H9 (cell line): Measurements from ENCODE around the gene BCAS1. TPM values are rescaled to one million over a fixed set of nuclear protein-coding genes. Genes with fewer than 3 reads are reported as not detected.

Experiments used
- DNase-seq: peaks from one replicate; pipeline ENCODE4 v3.0.0-alpha.2; 2017
- H2AFZ ChIP-seq: one replicate; pipeline ENCODE4 v1.6.1; 2013; ENCODE audit warnings: mild to moderate bottlenecking, low read length, control low read depth, moderate library complexity
- H2AK5ac ChIP-seq: 2 replicates; pipeline ENCODE4 v1.6.1; 2013; ENCODE audit warnings: low read length, control low read depth, mixed read lengths; ENCODE audit not compliant: insufficient read length
- H2BK120ac ChIP-seq: one replicate; pipeline ENCODE4 v1.6.1; 2013; ENCODE audit warnings: low read depth, mild to moderate bottlenecking, low read length, control low read depth, inconsistent platforms; ENCODE audit not compliant: poor library complexity, severe bottlenecking
- H2BK12ac ChIP-seq: 2 replicates; pipeline ENCODE4 v1.6.1; 2013; ENCODE audit warnings: low read length, control low read depth, mixed read lengths, low read depth; ENCODE audit not compliant: insufficient read length
- H2BK15ac ChIP-seq: 2 replicates; pipeline ENCODE4 v1.6.1; 2013; ENCODE audit warnings: low read depth, low read length, control low read depth
- H2BK20ac ChIP-seq: one replicate; pipeline ENCODE4 v1.6.1; 2013; ENCODE audit warnings: low read depth, mild to moderate bottlenecking, low read length, control low read depth, inconsistent platforms; ENCODE audit not compliant: poor library complexity, severe bottlenecking
- H2BK5ac ChIP-seq: 2 replicates; pipeline ENCODE4 v1.6.1; 2013; ENCODE audit warnings: low read length, control low read depth, mixed read lengths; ENCODE audit not compliant: insufficient read length
- H3K14ac ChIP-seq: 2 replicates; pipeline ENCODE4 v1.6.1; 2013; ENCODE audit warnings: low read length, control low read depth; ENCODE audit not compliant: insufficient read depth
- H3K18ac ChIP-seq: 2 replicates; pipeline ENCODE4 v1.6.1; 2013; ENCODE audit warnings: low read depth, mild to moderate bottlenecking, mixed read lengths, low read length, control low read depth; ENCODE audit not compliant: insufficient read length
- H3K23ac ChIP-seq: 2 replicates; pipeline ENCODE4 v1.6.1; 2013; ENCODE audit warnings: low read length, control low read depth, mixed read lengths, low read depth; ENCODE audit not compliant: insufficient read length
- H3K23me2 ChIP-seq: 2 replicates; pipeline ENCODE4 v1.6.1; 2013; ENCODE audit warnings: low read depth, mild to moderate bottlenecking, mixed read lengths, low read length, control low read depth; ENCODE audit not compliant: insufficient read length, poor library complexity, severe bottlenecking
- H3K27ac ChIP-seq: 2 replicates; pipeline ENCODE4 v1.5.1; 2013; ENCODE audit warnings: low read length, control low read depth, mixed read lengths, low read depth; ENCODE audit not compliant: insufficient read length
- H3K27me3 ChIP-seq: 2 replicates; pipeline ENCODE4 v1.6.1; 2013; ENCODE audit warnings: low read length, control low read depth, inconsistent platforms; ENCODE audit not compliant: insufficient read depth
- H3K4ac ChIP-seq: 2 replicates; pipeline ENCODE4 v1.6.1; 2013; ENCODE audit warnings: low read depth, mild to moderate bottlenecking, control low read depth, inconsistent platforms, low read length, moderate library complexity
- H3K4me1 ChIP-seq: 2 replicates; pipeline ENCODE4 v1.6.1; 2013; ENCODE audit warnings: low read length, control low read depth, inconsistent platforms; ENCODE audit not compliant: insufficient read depth
- H3K4me2 ChIP-seq: 2 replicates; pipeline ENCODE4 v1.6.1; 2013; ENCODE audit warnings: low read length, control low read depth, mixed read lengths; ENCODE audit not compliant: insufficient read length, insufficient read depth
- H3K56ac ChIP-seq: 2 replicates; pipeline ENCODE4 v1.6.1; 2013; ENCODE audit warnings: low read depth, mild to moderate bottlenecking, mixed read lengths, low read length, control low read depth; ENCODE audit not compliant: insufficient read length
- H3K79me1 ChIP-seq: 2 replicates; pipeline ENCODE4 v1.6.1; 2013; ENCODE audit warnings: low read depth, mild to moderate bottlenecking, moderate library complexity, low read length, control low read depth, inconsistent platforms; ENCODE audit not compliant: insufficient read depth, poor library complexity, severe bottlenecking
- H3K79me2 ChIP-seq: 2 replicates; pipeline ENCODE4 v1.6.1; 2013; ENCODE audit warnings: low read length, control low read depth, inconsistent platforms; ENCODE audit not compliant: insufficient read depth
- H3K9ac ChIP-seq: 2 replicates; pipeline ENCODE4 v1.6.1; 2013; ENCODE audit warnings: low read length, control low read depth, mixed read lengths; ENCODE audit not compliant: insufficient read length; ENCODE audit errors: extremely low read depth
- H3K9me3 ChIP-seq: one replicate; pipeline ENCODE4 v1.6.1; 2013; ENCODE audit warnings: low read depth, low read length, inconsistent platforms; ENCODE audit not compliant: control insufficient read depth
- H3T11ph ChIP-seq: one replicate; pipeline ENCODE4 v1.6.1; 2013; ENCODE audit warnings: mild to moderate bottlenecking, low read length, control low read depth, inconsistent platforms
- H4K20me1 ChIP-seq: one replicate; pipeline ENCODE4 v1.6.1; 2013; ENCODE audit not compliant: control insufficient read depth, insufficient read length, insufficient read depth
- H4K5ac ChIP-seq: 2 replicates; pipeline ENCODE4 v1.6.1; 2013; ENCODE audit warnings: low read depth, mild to moderate bottlenecking, mixed read lengths, low read length, control low read depth; ENCODE audit not compliant: insufficient read length
- H4K8ac ChIP-seq: replicated peaks from 2 replicates; pipeline ENCODE4 v1.6.1; 2013; ENCODE audit warnings: low read length, control low read depth, mixed read lengths, low read depth; ENCODE audit not compliant: insufficient read length
- H4K91ac ChIP-seq: 2 replicates; pipeline ENCODE4 v1.6.1; 2013; ENCODE audit warnings: low read depth, mild to moderate bottlenecking, moderate library complexity, mixed read lengths, low read length, control low read depth; ENCODE audit not compliant: insufficient read length
- H3K27ac Mint-ChIP-seq, 3 experiments: 2 replicates in 2 of 3; 3 replicates in 1 of 3; pipeline ENCODE4 v1.8.0; 2020 to 2021; ENCODE audit warnings: mixed read lengths in 3 of 3, mild to moderate bottlenecking in 1 of 3, moderate library complexity in 1 of 3
- H3K27me3 Mint-ChIP-seq: 2 replicates; pipeline ENCODE4 v1.8.0; 2021; ENCODE audit warnings: low read depth, mild to moderate bottlenecking, moderate library complexity, mixed read lengths
- H3K36me3 Mint-ChIP-seq, 3 experiments: 2 replicates in 2 of 3; 3 replicates in 1 of 3; pipeline ENCODE4 v1.8.0; 2020 to 2021; ENCODE audit warnings: low read depth in 3 of 3, mixed read lengths in 3 of 3; ENCODE audit not compliant: insufficient read depth in 1 of 3
- H3K4me1 Mint-ChIP-seq, 2 experiments: 2 replicates each; pipeline ENCODE4 v1.8.0; 2020; ENCODE audit warnings: mixed read lengths in 2 of 2
- H3K4me3 Mint-ChIP-seq, 2 experiments: 2 replicates in 1 of 2; 3 replicates in 1 of 2; pipeline ENCODE4 v1.8.0; 2020 to 2021; ENCODE audit warnings: mild to moderate bottlenecking in 2 of 2, mixed read lengths in 2 of 2, moderate library complexity in 1 of 2
- H3K9me3 Mint-ChIP-seq, 2 experiments: 2 replicates in 1 of 2; 3 replicates in 1 of 2; pipeline ENCODE4 v1.8.0; 2020; ENCODE audit warnings: mild to moderate bottlenecking in 2 of 2, mixed read lengths in 2 of 2, moderate library complexity in 1 of 2
- WGBS: extraction: QIAGEN DNeasy Blood & Tissue Kit; methylation state at CpG from one replicate; pipeline ENCODE4 v1.1.7; 2013; ENCODE audit warnings: missing lambda C conversion rate, low lambda C conversion rate, mixed read lengths; ENCODE audit not compliant: insufficient read length; ENCODE audit errors: extremely low coverage; 5-methylcytosine and 5-hydroxymethylcytosine counted together
- total RNA-seq: library from RNA; stranded (reverse); gene quantifications from 2 replicates; pipeline ENCODE4 v1.2.1, GENCODE V29; 2021
- TF ChIP-seq, protein P1 (sequence below): fragments of 200-600 bp; sonication (generic); conservative IDR thresholded peaks from 3 replicates; pipeline ENCODE4 v1.8.0; 2021; ENCODE audit warnings: antibody characterized with exemption, mild to moderate bottlenecking

The BCAS1 gene
- total RNA-seq, 1 experiment from 2014 or later: 0.15 TPM

DNA sequence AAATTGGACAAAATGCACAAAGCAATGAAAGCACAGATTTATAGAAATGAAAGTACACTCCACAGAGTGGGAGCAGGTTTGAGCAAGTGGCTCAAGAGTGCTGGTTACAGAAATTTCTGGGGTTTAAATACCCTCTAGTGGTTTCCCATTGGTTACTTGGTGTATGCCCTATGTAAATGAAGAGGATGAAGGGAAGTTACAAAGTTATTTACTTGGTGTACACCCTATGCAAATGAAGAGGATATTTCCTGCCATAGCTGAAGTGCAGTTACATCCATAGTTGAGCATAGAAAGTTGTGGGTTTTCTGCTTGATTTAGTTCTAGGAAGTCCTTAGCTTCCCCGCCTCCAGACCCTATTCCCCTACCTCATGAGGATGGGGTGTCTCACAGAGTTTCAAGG is 22.7 kb downstream of the BCAS1 start:
- Histone ChIP-seq H3K23ac (no peak overlapping the region), H2AFZ (no peak overlapping the region), H4K5ac (no peak overlapping the region), H4K8ac (no peak overlapping the region), H3K18ac (no peak overlapping the region), H2BK20ac (no peak overlapping the region), H3K4ac (no peak overlapping the region), H3K79me2 (no peaks in the 10 kb centered on the region), H2BK15ac (no peak overlapping the region), H2AK5ac (no peak overlapping the region), H3K4me1 (no peaks in the 10 kb centered on the region), H2BK5ac (no peak overlapping the region), H3K9ac (no peak overlapping the region), H3K27ac (no peak overlapping the region), H3K9me3 (no peaks in the 10 kb centered on the region), H3K4me2 (no peak overlapping the region), H2BK12ac (no peak overlapping the region), H3K79me1 (no peaks in the 10 kb centered on the region), H4K20me1 (no peaks in the 10 kb centered on the region), H3K27me3 (no peaks in the 10 kb centered on the region), H4K91ac (no peak overlapping the region), H2BK120ac (no peak overlapping the region), H3K14ac (no peak overlapping the region), H3K23me2 (no peaks in the 10 kb centered on the region), H3T11ph (no peak overlapping the region), H3K56ac (no peak overlapping the region)
- H3K27me3 Mint-ChIP-seq: no peaks in the 10 kb centered on the region
- DNase-seq: no peak
- H3K4me3 Mint-ChIP-seq: no peak overlapping the region
- peaks cover 0 to 4% (median 0%) of the 10 kb centered on the region in 3 experiments; a peak in 1 of 7 replicates for H3K36me3 Mint-ChIP-seq
- no peak overlapping the region for H3K27ac Mint-ChIP-seq
- H3K9me3 Mint-ChIP-seq: peaks cover 2 to 3% of the 10 kb centered on the region in 2 experiments; a peak in 3 of 5 replicates
- no CpG with 5 or more reads among the region's 1 CpG for WGBS
- peaks cover 4 to 6% of the 10 kb centered on the region in 2 experiments for H3K4me1 Mint-ChIP-seq
- TF ChIP-seq, protein P1, sequence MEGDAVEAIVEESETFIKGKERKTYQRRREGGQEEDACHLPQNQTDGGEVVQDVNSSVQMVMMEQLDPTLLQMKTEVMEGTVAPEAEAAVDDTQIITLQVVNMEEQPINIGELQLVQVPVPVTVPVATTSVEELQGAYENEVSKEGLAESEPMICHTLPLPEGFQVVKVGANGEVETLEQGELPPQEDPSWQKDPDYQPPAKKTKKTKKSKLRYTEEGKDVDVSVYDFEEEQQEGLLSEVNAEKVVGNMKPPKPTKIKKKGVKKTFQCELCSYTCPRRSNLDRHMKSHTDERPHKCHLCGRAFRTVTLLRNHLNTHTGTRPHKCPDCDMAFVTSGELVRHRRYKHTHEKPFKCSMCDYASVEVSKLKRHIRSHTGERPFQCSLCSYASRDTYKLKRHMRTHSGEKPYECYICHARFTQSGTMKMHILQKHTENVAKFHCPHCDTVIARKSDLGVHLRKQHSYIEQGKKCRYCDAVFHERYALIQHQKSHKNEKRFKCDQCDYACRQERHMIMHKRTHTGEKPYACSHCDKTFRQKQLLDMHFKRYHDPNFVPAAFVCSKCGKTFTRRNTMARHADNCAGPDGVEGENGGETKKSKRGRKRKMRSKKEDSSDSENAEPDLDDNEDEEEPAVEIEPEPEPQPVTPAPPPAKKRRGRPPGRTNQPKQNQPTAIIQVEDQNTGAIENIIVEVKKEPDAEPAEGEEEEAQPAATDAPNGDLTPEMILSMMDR: no peak
